ENCODE data around the gene FYB1. TPM values are rescaled to one million over a fixed set of nuclear protein-coding genes. Genes with fewer than 3 reads are reported as not detected.

FYB1 gene
- total and polyA plus RNA-seq, 2 of the 8 experiments (the other 6 are each of a cell fraction or from before 2014, with no cell fraction given), result not detected

DNA sequence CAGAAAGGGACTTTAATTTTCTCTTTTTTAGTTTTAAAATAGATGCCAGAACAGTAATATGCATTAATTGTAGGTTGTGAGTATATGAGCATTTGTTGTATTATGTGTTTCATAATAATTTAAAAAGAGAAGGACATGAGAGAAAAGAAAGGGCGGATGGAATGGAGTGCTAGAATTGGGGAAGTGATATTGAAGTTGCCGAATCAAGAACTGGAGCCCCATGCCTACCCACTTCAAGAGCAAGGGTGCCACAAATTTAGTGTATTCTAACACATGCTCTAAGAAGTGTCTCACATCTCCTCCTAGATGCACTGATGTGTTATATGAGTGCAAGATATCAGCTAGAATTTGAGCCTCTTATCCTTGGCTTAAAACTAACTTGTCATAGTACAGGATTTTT is 43.6 kb upstream of the FYB1 start (continued):
- TF ChIP-seq, protein P1, sequence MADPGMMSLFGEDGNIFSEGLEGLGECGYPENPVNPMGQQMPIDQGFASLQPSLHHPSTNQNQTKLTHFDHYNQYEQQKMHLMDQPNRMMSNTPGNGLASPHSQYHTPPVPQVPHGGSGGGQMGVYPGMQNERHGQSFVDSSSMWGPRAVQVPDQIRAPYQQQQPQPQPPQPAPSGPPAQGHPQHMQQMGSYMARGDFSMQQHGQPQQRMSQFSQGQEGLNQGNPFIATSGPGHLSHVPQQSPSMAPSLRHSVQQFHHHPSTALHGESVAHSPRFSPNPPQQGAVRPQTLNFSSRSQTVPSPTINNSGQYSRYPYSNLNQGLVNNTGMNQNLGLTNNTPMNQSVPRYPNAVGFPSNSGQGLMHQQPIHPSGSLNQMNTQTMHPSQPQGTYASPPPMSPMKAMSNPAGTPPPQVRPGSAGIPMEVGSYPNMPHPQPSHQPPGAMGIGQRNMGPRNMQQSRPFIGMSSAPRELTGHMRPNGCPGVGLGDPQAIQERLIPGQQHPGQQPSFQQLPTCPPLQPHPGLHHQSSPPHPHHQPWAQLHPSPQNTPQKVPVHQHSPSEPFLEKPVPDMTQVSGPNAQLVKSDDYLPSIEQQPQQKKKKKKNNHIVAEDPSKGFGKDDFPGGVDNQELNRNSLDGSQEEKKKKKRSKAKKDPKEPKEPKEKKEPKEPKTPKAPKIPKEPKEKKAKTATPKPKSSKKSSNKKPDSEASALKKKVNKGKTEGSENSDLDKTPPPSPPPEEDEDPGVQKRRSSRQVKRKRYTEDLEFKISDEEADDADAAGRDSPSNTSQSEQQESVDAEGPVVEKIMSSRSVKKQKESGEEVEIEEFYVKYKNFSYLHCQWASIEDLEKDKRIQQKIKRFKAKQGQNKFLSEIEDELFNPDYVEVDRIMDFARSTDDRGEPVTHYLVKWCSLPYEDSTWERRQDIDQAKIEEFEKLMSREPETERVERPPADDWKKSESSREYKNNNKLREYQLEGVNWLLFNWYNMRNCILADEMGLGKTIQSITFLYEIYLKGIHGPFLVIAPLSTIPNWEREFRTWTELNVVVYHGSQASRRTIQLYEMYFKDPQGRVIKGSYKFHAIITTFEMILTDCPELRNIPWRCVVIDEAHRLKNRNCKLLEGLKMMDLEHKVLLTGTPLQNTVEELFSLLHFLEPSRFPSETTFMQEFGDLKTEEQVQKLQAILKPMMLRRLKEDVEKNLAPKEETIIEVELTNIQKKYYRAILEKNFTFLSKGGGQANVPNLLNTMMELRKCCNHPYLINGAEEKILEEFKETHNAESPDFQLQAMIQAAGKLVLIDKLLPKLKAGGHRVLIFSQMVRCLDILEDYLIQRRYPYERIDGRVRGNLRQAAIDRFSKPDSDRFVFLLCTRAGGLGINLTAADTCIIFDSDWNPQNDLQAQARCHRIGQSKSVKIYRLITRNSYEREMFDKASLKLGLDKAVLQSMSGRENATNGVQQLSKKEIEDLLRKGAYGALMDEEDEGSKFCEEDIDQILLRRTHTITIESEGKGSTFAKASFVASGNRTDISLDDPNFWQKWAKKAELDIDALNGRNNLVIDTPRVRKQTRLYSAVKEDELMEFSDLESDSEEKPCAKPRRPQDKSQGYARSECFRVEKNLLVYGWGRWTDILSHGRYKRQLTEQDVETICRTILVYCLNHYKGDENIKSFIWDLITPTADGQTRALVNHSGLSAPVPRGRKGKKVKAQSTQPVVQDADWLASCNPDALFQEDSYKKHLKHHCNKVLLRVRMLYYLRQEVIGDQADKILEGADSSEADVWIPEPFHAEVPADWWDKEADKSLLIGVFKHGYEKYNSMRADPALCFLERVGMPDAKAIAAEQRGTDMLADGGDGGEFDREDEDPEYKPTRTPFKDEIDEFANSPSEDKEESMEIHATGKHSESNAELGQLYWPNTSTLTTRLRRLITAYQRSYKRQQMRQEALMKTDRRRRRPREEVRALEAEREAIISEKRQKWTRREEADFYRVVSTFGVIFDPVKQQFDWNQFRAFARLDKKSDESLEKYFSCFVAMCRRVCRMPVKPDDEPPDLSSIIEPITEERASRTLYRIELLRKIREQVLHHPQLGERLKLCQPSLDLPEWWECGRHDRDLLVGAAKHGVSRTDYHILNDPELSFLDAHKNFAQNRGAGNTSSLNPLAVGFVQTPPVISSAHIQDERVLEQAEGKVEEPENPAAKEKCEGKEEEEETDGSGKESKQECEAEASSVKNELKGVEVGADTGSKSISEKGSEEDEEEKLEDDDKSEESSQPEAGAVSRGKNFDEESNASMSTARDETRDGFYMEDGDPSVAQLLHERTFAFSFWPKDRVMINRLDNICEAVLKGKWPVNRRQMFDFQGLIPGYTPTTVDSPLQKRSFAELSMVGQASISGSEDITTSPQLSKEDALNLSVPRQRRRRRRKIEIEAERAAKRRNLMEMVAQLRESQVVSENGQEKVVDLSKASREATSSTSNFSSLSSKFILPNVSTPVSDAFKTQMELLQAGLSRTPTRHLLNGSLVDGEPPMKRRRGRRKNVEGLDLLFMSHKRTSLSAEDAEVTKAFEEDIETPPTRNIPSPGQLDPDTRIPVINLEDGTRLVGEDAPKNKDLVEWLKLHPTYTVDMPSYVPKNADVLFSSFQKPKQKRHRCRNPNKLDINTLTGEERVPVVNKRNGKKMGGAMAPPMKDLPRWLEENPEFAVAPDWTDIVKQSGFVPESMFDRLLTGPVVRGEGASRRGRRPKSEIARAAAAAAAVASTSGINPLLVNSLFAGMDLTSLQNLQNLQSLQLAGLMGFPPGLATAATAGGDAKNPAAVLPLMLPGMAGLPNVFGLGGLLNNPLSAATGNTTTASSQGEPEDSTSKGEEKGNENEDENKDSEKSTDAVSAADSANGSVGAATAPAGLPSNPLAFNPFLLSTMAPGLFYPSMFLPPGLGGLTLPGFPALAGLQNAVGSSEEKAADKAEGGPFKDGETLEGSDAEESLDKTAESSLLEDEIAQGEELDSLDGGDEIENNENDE (IDR thresholded peaks at IDR 0.05; ENCODE audit: insufficient replicate concordance, low read length), result no peak
- no peak for TF ChIP-seq CBX8 (IDR thresholded peaks at IDR 0.05; ENCODE audit: borderline replicate concordance, low read depth, low read length)
- no peak for TF ChIP-seq CHD2 (IDR thresholded peaks at IDR 0.05; ENCODE audit: low read length)
- no peak for TF ChIP-seq POLR2AphosphoS5 (IDR thresholded peaks at IDR 0.05; ENCODE audit: low read depth, low read length)
- TF ChIP-seq SUZ12 (IDR thresholded peaks at IDR 0.05; ENCODE audit: low read length), result no peak

All from H1 (cell line).